ENCODE data around the gene TUBA1C.
"Not testable (repeated sequence)": the region's sequence is repeated elsewhere in the genome, so short reads cannot be mapped to it uniquely, and the experiment has no call there.

TUBA1C gene

GRCh38 chr12:49264873-49265792, at the start of gene TUBA1C:
TUBA1C (plus strand) TSS chr12:49265082; CDS start chr12:49265182, 100 bp downstream.
- peak; percentile 90 for DNase-seq

- DNase-seq = no peak
Measured at GRCh38 chr12:49219417-49220026, 45.4 kb upstream of the TUBA1C start.

DNA sequence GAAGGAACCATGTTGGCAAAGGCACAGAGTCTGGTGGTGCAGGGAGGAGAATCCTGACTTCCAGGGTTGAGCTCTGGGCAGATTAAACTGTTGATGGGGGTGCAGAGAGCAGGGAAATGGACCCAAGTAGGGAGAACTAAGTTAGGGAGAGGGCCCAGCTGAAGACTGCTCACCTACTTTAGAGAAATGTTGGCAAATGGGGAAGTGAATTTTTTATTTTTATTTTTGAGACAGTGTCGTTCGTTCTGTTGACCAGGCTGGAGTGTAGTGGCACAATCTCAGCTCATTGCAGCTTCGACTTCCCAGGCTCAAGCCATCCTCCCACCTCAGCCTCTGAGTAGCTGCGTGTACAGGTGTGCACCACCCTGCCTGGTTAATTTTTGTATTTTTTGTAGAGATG, 43.9 kb upstream of the TUBA1C start:
- no peak for DNase-seq

GRCh38 chr12:49223122-49223521, 41.8 kb upstream of the TUBA1C start:
- DNase-seq = no peak

GRCh38 chr12:49223590-49224369, 41.1 kb upstream of the TUBA1C start:
- DNase-seq = no peak

- no peak for DNase-seq
Measured at GRCh38 chr12:49225576-49226166, 39.2 kb upstream of the TUBA1C start.

GRCh38 chr12:49227713-49228112, 37.2 kb upstream of the TUBA1C start:
- no peak for DNase-seq

DNA sequence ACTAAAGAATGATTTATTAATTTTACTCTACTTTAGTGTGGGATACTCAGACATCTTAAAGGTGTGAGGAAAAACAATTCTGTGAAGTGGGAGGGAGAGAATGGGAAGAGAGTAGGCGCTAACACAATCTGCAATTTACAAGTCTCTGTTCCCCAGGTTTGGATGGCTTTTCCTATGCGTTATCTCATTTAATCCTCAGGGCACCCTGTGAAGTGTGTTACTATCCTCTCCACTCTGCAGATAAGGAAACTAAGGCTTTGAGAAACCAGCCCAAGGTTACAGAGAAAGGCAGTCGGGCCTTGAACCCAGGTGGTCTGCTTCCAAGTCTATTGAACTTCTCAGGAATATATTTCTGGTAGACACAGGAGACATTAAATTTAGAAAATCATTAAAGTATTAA, 36.2 kb upstream of the TUBA1C start:
- no peak for DNase-seq

GRCh38 chr12:49230176-49230804, 34.6 kb upstream of the TUBA1C start:
- DNase-seq = no peak

GRCh38 chr12:49230805-49231194, 34.1 kb upstream of the TUBA1C start:
- no peak for DNase-seq

DNA sequence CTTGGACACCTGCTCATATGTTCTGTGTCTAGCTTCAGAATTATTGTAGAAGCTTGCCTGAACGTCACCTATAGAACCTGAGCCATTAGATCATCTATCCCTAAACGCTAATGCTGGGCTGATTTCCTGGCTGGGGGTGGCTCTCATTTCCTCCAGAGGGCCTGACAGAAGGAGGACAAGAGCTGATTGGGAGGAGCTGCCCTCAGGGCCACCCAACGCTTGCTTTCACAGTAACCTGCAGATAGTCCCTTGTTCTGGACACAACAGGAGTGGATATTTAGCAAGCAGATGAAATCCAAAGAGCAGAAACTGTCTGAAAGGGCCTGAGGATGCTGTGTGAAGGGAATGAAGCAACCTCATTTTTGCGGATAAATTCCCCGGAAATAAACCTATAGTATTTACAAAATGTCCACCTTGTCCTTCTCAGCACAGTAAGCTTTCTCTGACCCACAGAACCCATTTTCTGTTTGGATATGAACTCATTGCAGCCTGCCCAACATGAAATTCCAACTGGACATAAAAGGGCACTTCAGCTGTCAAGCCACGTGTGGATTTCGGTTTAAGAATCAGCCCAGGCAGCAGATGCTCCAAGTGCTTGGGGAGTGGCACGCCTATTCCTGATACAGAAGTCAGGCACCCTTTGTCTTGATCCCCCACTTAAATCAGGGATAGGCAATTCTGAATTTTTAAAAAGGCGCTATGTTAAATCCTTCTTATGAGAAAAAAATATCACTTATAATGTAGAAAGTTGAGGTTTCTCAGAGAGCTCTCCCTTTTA, 32.8 kb upstream of the TUBA1C start:
- DNase-seq = no peak

DNA sequence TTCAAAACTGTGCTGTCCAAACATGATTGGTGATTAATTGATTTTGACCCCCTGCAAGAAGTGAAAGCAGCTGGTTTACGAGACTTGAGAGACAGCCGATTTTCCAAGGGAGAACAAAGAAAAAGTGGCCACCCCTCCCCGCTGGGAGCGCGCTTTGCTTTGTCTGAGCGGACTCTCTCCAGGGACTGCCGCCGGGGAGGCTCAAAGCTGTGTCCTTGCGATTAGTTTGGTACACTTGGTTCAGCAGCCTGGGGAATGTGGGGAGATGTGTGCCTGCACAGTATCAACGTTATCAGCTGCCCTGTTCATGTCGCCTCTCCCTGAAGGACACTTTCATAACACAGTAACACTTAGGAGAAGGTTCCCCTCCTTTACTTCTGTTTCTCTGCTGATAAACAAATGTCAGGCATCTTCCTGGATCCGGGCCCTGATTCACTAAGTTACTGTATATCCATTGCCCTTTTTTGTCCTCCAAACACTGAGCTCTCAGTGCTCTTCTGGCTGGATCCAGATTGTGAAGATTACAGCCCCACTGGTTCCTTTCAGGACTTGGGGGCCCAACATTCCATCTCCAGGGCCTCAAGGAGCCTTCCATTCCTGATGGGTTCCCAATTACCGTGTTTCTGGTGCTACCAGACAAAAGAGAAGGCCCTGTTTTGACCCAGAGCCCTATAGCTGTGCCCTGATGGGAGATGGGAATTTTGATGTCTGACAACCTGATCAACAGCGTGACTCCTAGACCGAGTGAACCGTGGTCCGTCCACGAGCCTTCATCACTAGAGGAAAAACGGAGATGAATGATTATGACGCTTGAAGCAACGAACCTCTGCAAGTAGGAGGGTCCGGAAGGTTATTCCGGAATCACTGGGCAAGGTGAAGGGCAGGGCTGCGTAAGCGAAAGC, 31.7 kb upstream of the TUBA1C start:
- DNase-seq = no peak

GRCh38 chr12:49233842-49234526, 30.9 kb upstream of the TUBA1C start:
- DNase-seq = no peak

- DNase-seq = no peak
Measured at GRCh38 chr12:49236423-49236822, 28.5 kb upstream of the TUBA1C start.

DNA sequence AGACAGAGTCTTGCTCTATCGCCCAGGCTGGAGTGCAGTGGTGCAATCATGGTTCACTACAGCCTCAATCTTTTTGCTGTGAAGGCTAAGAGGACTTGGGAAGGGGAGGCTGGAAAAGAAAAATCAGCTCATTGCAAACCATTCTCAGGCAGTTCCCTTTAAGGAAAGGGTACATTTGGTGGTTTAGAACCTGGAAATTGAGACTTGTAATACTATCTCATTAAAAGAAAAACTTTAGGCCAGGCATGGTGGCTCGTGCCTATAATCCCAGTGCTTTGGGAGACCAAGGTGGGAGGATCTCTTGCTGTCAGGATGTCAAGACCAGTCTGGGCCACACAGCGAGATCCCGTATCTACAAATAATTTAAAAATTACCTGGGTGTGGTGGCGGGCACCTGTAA, 21.3 kb upstream of the TUBA1C start:
- DNase-seq = no peak

DNA sequence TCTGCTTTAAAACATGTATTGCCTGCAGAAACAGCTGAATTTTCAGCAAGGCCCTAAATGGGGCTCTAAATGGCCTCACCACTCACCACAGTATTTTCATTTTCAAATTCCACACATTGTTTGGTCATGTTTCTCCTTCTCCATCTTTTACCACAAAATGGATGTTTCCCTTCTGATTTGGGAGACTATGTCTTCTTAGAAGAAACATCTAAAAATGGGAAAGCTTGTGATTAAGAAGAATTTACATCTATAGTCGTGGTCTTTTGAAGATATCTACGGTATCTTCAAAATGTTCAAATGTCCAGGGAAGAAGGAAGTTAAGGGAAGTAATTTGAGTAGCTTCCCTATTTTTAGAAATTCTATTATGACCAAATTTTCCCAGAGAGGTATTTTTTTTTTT, 20.7 kb upstream of the TUBA1C start:
- no peak for DNase-seq

DNA sequence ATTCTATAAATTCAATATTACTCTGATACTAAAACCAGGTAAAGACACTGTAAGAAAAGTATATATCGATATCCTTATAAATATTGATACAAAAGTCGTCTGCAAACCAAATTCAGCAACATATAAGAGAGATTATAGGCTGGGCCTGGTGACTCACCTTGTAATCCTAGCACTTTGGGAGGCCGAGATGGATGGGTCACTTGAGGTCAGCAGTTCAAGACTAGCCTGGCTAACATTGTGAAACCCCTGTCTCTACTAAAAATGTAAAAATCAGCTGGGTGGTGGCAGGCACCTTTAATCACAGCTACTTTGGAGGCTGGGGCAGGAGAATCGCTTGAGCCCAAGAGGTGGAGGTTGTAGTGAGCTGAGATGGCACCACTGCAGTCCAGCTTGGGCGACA, 13.5 kb upstream of the TUBA1C start:
- no peak for DNase-seq

DNA sequence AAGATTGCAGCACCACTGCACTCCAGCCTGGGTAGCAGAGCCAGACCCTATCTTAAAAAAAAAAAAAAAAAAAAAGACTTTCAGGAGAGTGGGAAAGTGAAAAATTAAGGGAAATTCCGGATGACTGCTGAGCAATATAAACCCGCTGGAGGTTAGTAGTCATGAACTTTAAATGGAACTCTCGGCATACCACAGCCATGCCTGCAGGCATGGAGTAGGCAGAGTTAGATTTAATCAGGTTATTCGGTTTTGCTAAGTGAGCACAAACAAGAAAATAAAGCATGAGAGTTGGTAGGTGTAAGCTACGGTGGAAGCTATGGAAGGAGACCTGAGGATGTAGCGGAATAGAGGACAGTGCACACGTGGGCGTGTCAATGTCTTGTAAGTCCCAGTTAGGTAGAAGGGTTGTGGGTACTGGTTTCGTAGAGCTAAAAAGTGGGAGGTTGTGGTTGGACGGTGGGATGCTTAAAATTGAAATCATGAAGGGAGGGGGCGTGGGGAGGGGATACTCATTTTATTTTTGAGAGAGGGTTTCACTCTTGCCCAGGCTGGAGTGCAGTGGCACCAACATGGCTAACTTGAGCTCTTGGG, 11.8 kb upstream of the TUBA1C start:
- DNase-seq = no peak

GRCh38 chr12:49255456-49255855, 9.4 kb upstream of the TUBA1C start:
- DNase-seq = not testable (repeated sequence)

Measured in activated naive CD4-positive, alpha-beta T cell treated with Interleukin-2 at 50 U/mL for 16 hours (primary cell).